ENCODE measurements around the gene PDE1A. TPM values are rescaled to one million over a fixed set of nuclear protein-coding genes. Genes with fewer than 3 reads are reported as not detected.

Gene PDE1A
- total RNA-seq, 1 donor from 2014 or later, result 1.9 TPM

DNA sequence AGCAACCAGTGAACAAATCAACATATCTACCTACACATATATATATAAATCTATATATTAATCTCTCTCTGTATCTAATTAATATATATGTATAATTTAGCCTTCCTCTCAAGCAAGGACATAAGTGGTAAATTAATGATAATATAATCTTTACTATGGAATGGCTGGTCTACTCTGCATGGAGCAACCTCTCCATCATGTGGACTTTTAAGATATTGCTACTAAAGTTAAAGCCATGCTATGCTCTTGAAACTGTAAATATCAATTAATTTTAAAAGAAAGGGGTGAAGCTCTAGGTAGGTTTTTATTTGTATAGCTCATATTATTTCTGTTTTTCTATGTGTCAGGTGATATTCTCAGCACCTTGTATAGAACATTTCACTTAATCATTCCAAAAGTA is 294.2 kb downstream of the PDE1A start:
- H3K27ac Mint-ChIP-seq, result no peak overlapping the region
- DNase-seq (ENCODE audit: low spot score in 2 of 2, unreplicated experiment in 2 of 2), result no peak
- H3K27me3 Mint-ChIP-seq (ENCODE audit: low read depth), result no peaks in the 10 kb centered on the region
- peaks cover 49% of the 10 kb centered on the region for H3K4me1 Mint-ChIP-seq
- H3K9me3 Mint-ChIP-seq, result no peaks in the 10 kb centered on the region
- TF ChIP-seq, protein P1, sequence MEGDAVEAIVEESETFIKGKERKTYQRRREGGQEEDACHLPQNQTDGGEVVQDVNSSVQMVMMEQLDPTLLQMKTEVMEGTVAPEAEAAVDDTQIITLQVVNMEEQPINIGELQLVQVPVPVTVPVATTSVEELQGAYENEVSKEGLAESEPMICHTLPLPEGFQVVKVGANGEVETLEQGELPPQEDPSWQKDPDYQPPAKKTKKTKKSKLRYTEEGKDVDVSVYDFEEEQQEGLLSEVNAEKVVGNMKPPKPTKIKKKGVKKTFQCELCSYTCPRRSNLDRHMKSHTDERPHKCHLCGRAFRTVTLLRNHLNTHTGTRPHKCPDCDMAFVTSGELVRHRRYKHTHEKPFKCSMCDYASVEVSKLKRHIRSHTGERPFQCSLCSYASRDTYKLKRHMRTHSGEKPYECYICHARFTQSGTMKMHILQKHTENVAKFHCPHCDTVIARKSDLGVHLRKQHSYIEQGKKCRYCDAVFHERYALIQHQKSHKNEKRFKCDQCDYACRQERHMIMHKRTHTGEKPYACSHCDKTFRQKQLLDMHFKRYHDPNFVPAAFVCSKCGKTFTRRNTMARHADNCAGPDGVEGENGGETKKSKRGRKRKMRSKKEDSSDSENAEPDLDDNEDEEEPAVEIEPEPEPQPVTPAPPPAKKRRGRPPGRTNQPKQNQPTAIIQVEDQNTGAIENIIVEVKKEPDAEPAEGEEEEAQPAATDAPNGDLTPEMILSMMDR (IDR thresholded peaks at IDR 0.05; ENCODE audit: unreplicated experiment), result no peak
- no peak overlapping the region for H3K4me3 Mint-ChIP-seq
- no peaks in the 10 kb centered on the region for H3K36me3 Mint-ChIP-seq

- H3K27me3 Mint-ChIP-seq (ENCODE audit: low read depth), result no peaks in the 10 kb centered on the region
- peak overlapping the region; percentile 86 for H3K27ac Mint-ChIP-seq
- no peaks in the 10 kb centered on the region for H3K9me3 Mint-ChIP-seq
- peaks cover 53% of the 10 kb centered on the region for H3K4me1 Mint-ChIP-seq
- TF ChIP-seq, protein P1 (IDR thresholded peaks at IDR 0.05; ENCODE audit: unreplicated experiment), result no peak
- H3K36me3 Mint-ChIP-seq, result peaks cover 4% of the 10 kb centered on the region
- H3K4me3 Mint-ChIP-seq, result peak overlapping the region; percentile 22
- DNase-seq (ENCODE audit: low spot score in 2 of 2, unreplicated experiment in 2 of 2), result no peak
Measured at GRCh38 chr2:182128821-182129707, 297.8 kb downstream of the PDE1A start.

GRCh38 chr2:182117196-182117595 is 309.6 kb downstream of the PDE1A start:
- peaks cover 2% of the 10 kb centered on the region for H3K36me3 Mint-ChIP-seq
- H3K27ac Mint-ChIP-seq, result no peak overlapping the region
- no peaks in the 10 kb centered on the region for H3K27me3 Mint-ChIP-seq (ENCODE audit: low read depth)
- peaks cover 4% of the 10 kb centered on the region for H3K9me3 Mint-ChIP-seq
- H3K4me1 Mint-ChIP-seq, result peaks cover 19% of the 10 kb centered on the region
- no peak for DNase-seq (ENCODE audit: low spot score in 2 of 2, unreplicated experiment in 2 of 2)
- no peak overlapping the region for H3K4me3 Mint-ChIP-seq
- TF ChIP-seq, protein P1 (IDR thresholded peaks at IDR 0.05; ENCODE audit: unreplicated experiment), result no peak

DNA sequence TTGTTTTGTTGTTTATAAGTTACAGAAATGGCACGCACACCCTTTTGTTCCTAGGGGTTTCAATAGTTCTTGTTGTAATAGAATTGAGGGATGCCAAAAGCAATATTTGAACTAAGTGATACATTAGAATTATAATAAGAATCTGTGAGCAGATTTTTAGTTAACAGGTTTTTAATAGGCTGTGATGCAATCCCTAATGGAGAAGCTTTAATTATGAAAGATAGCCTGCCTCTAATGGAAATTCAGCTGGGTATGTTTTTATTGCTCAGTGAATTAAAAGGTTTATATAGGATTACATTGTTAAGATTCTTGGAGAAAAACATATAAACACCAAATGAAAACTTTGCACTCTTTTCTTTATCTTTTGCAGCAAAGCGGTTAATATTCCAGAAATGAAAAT is 310.1 kb downstream of the PDE1A start:
- peaks cover 19% of the 10 kb centered on the region for H3K4me1 Mint-ChIP-seq
- H3K27ac Mint-ChIP-seq, result peak overlapping the region; percentile 3
- TF ChIP-seq, protein P1 (IDR thresholded peaks at IDR 0.05; ENCODE audit: unreplicated experiment), result no peak
- no peaks in the 10 kb centered on the region for H3K27me3 Mint-ChIP-seq (ENCODE audit: low read depth)
- peaks cover 2% of the 10 kb centered on the region for H3K36me3 Mint-ChIP-seq
- H3K4me3 Mint-ChIP-seq, result no peak overlapping the region
- H3K9me3 Mint-ChIP-seq, result peaks cover 2% of the 10 kb centered on the region
- no peak for DNase-seq (ENCODE audit: low spot score in 2 of 2, unreplicated experiment in 2 of 2)

GRCh38 chr2:182115258-182115657 is 311.6 kb downstream of the PDE1A start:
- no peaks in the 10 kb centered on the region for H3K27me3 Mint-ChIP-seq (ENCODE audit: low read depth)
- H3K9me3 Mint-ChIP-seq, result no peaks in the 10 kb centered on the region
- TF ChIP-seq, protein P1 (IDR thresholded peaks at IDR 0.05; ENCODE audit: unreplicated experiment), result no peak
- peaks cover 2% of the 10 kb centered on the region for H3K36me3 Mint-ChIP-seq
- H3K4me3 Mint-ChIP-seq, result no peak overlapping the region
- H3K27ac Mint-ChIP-seq, result no peak overlapping the region
- H3K4me1 Mint-ChIP-seq, result peaks cover 19% of the 10 kb centered on the region
- no peak for DNase-seq (ENCODE audit: low spot score in 2 of 2, unreplicated experiment in 2 of 2)

Data from mesothelial cell of epicardium (in vitro differentiated cells).